ENCODE data around the gene TRAF5.

Gene TRAF5

GRCh38 chr1:211328084-211328694, 1.6 kb downstream of the TRAF5 start:
- DNase-seq: no peak

GRCh38 chr1:211328866-211329475, 2.3 kb downstream of the TRAF5 start:
- DNase-seq: no peak

GRCh38 chr1:211329764-211330201, 3.1 kb downstream of the TRAF5 start:
- no peak for DNase-seq

GRCh38 chr1:211330282-211330936, 3.8 kb downstream of the TRAF5 start:
- no peak for DNase-seq

GRCh38 chr1:211331011-211331709, 4.5 kb downstream of the TRAF5 start:
- no peak for DNase-seq

GRCh38 chr1:211332036-211332616, 5.5 kb downstream of the TRAF5 start:
- no peak for DNase-seq

- no peak for DNase-seq
Observed at GRCh38 chr1:211332830-211333229, 6.2 kb downstream of the TRAF5 start.

DNA sequence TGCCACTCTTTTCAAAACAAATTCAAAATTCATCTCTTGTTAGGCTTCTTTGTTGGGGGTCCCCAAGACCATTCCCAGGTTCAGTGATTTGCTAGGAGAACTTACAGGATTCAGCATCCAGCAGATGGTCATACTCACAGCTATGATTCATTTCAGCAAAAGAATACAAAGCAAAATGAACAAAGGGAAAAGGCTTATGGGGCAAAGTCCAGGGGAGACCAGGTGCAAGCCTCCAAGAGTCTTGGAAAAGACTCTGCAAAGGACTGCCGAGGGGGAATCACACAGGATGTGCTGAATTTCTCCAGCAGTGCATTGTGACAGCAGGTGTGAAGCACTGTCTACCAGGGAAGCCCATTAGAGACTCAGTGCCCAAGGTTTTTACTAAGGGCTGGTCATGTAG, 7.3 kb downstream of the TRAF5 start:
- DNase-seq: no peak

DNA sequence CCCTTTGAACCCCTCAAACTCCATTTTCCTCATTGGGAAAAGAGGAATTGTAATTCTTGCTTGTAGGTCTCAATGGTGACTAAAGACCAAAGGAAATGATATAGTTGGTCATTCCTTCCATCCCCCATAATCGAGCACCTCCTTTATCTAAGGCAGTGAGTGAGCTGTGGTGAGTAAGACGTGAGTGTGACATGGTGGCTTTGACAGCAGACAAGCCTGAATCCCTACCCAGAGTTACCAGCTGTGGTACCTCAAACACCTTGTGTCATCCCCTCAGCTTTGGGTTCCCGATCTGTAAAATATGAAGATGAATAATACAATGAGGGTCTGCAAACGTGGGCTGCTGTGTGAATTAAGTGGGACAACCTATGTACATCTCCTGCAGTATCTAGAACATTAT, 8.4 kb downstream of the TRAF5 start:
- DNase-seq: no peak

DNA sequence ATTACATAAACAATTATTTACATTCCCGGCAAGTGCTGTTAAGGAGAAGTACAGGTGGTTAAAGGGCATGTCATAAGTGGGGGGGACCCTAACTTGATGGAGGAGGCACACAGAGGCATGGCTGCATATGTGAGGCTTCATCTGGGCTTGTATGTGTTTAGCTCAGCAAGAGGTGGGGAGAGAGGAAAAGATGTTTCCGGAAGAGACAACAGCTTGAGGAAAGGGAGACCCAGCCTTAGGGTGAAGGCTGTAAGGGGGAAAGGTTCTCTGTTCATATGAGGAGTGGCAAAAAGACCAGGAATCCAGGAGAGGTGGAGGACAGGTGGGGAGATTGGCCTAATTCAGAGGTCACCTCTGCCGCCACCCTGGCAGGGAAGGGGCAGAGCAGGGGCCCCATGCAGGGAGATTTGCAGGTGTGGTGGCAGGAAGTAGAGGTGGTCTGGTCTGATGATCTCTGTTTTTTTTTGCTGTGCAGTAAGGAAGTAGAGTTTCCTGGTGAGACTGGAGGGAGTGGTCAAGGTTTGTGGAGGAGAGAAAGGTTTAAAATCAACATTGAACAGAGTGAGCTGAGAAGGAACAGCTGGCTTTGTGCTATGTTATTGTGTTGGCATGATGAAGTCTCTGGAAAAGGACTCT, 9.0 kb downstream of the TRAF5 start:
- DNase-seq: no peak

DNA sequence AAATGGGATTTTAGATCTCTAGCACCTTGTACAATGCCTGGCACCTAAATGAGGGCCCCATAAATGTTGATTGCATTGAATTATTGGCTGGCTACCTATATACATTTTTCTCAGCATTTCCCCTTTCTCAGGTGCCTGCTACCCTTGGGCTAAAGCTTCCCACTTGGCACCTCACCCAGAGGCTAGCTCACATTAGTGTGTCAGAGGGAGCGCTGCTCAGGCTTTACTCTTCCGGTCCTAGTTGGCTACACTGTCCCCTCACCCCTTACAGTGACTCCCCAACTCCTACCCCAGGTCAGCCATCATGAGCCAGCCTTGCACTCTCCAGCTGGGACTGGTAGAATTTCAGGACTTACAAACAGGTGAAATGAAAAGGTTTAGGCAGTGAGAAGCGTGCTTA, 9.5 kb downstream of the TRAF5 start:
- DNase-seq: no peak

- DNase-seq: no peak
Observed at GRCh38 chr1:211336775-211337174, 10.1 kb downstream of the TRAF5 start.

GRCh38 chr1:211337430-211338223, 11.0 kb downstream of the TRAF5 start:
- no peak for DNase-seq

GRCh38 chr1:211338224-211338620, 11.6 kb downstream of the TRAF5 start:
- DNase-seq: no peak

DNA sequence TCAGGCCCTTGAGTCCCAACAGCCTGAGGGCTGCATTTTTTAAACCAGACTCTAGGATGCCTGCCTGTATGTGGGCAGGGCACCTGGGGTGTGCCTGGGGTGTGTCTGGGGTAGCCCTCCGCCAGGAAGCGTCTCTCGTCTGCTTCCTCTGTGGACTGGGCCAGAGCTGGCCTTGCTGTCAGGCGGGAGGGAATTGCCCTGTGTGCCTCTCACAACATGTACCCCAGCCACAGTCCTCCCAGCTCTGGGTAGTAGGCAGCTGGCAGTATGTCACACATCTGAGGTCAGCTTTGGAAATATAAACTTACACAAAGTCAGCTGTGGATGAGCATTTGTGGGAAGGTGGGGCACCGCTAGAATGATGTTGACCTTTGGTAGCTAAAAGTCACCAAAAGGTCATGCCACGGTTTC, 13.0 kb downstream of the TRAF5 start:
- DNase-seq: no peak

DNA sequence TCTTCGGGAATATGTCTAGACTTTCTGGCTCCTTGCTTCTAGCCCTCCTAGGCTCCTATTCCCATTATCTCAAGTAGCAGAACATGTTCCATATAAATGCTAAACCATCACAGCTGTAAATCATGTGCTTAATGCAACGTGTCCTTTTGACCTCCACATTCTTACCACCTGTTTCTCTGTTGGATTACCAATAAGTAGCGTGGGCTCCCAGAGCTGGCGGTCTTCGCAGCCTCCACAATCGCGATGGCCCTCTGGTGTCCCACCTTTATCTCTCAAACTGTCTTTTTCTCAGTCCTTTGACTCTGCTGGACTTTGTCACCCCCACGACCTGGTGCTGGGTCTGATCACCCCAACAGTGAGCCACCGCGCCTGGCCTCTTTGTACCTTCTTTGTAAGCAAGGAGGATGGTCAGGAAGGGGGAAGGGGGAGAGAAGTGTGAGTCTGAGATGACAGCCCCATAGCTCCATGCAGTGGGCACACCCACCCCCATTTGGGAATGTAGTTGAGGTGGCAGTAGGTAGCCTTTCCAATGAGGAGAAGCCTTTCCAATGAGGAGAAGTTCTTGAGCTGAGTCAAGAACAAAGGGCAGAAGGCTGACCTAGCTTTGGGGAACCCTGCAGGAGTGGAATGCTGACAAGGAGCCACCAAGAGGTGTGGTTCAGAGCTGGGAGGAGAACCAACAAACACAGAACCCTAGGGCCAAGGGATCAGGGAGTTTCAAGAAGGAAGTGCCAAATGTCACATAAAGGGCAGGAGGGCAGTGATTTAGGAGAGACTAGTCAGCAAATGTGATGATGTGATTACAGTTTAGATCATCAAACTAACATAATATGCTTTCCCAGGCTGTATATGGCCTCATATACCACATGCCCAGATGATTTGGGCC, 14.2 kb downstream of the TRAF5 start:
- DNase-seq: no peak

DNA sequence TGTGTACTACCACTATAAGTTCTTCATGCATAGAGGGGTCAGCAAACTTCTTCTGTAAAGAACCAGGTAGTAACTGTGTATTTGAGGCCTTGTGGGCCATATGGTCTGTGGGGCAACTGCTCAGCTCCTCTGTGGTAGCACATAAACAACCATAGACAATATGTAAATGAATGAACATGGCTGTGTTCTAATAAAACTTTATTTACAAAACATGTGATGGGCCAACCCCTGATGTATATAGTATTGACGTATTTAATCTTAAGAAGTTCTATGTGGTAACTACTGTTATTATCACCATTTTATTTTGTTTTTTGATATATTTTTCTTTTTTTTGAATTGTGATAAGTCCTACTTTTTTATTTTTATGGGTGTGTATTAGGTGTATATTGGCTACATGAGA, 15.4 kb downstream of the TRAF5 start:
- no peak for DNase-seq

GRCh38 chr1:211343607-211344006, 17.0 kb downstream of the TRAF5 start:
- no peak for DNase-seq

- no peak for DNase-seq
Observed at GRCh38 chr1:211344152-211344618, 17.6 kb downstream of the TRAF5 start.

DNA sequence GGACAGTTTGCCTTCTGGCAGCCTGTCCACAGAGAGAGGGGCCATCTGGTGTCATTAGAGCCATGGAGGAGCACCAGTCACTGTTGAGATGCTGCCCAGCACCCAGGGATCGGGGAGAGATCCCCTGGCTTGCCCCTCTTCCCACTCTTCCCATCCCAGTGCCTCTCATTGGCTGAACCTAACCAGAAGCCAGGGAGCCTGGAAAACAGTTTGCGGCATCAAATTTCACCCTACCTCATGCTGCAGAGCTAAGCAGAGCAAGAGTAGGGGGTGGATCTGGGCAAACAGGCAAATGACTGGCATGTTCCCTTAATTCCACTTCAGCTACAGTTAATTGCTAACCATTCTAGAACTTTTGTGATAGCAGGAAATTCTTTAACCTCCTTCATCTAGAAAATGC, 19.1 kb downstream of the TRAF5 start:
- DNase-seq: peak in 1 of 2 experiments; percentile 2
